Measurements from ENCODE around the gene S100A16.

The S100A16 gene

DNA sequence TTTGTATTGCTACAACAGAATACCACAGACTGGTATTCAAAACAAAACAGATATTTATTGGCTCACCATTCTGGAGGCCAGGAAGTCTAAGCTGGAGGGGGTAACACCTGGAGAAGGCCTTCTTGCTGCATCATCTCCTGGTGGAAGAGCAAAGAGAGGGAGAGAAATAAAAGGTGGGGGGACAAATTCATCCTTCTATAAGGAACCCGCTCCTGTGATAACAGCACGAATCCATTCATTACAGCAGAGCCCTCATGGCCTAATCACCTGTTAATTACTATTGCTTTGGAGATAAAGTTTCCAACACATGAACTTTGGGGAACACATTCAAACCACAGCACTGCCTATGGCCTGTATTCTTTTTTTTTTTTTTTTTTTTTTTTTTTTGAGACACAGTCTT, 52.7 kb downstream of the S100A16 start:
- DNase-seq = no peak

DNA sequence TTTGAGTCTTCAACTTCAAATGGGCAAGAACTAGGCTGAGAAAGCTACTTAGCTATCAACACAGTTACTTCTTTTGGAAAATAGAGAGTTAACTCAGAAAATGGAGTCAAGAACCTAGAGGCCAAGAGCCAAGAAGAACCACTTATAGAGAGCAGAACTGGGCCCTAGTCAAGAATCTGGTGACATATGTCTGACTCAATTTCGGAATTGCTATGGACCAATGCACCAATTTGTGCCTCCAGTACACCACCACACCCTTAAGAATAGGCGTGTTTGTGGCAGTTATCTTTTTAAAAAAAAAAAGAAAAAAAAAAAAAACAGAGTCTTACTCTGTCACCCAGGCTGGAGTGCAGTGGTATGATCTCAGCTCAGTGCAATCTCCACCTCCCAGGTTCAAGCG, 55.1 kb downstream of the S100A16 start:
- no peak for DNase-seq
